K562 (cell line): ENCODE measurements around the gene ZMYM2. TPM values are rescaled to one million over a fixed set of nuclear protein-coding genes. Genes with fewer than 3 reads are reported as not detected.

Experiments used
- CC2D1A ChIP-seq: fragments of 450-650 bp; IDR thresholded peaks from 2 replicates; pipeline ENCODE4 v1.6.1; 2017; ENCODE audit warnings: mild to moderate bottlenecking
- EP400 ChIP-seq: fragments of 450-650 bp; IDR thresholded peaks from 2 replicates; pipeline ENCODE4 v1.6.1; 2017; ENCODE audit warnings: antibody characterized with exemption, mild to moderate bottlenecking, moderate library complexity
- FOXP4 ChIP-seq: sonication (generic); formaldehyde crosslinking; IDR thresholded peaks from 2 replicates; pipeline ENCODE4 v1.8.0; 2022; ENCODE audit warnings: mild to moderate bottlenecking, missing genetic modification reagents, borderline replicate concordance
- GATA2 ChIP-seq: sonication (generic); formaldehyde crosslinking; IDR thresholded peaks from 2 replicates; pipeline ENCODE4 v1.4.0; 2020; ENCODE audit warnings: mild to moderate bottlenecking, missing genetic modification reagents
- HDAC3 ChIP-seq: fragments of 450-650 bp; IDR thresholded peaks from 2 replicates; pipeline ENCODE4 v1.6.1; 2018; ENCODE audit warnings: borderline replicate concordance, mild to moderate bottlenecking, moderate library complexity; ENCODE audit not compliant: partially characterized antibody
- LARP7 ChIP-seq: fragments of 450-650 bp; IDR thresholded peaks from 2 replicates; pipeline ENCODE4 v1.6.1; 2016
- RBM22 ChIP-seq: fragments of 200-400 bp; formaldehyde crosslinking; IDR thresholded peaks from 2 replicates; pipeline ENCODE4 v1.6.1; 2018; ENCODE audit warnings: low read length, low read depth; ENCODE audit not compliant: poor library complexity, severe bottlenecking
- SMARCB1 ChIP-seq: IDR thresholded peaks from 2 replicates; pipeline ENCODE4 v1.6.1; 2011; ENCODE audit warnings: improper control_type of control experiment, low read depth; ENCODE audit not compliant: insufficient read length
- SMARCC2 ChIP-seq: fragments of 450-650 bp; IDR thresholded peaks from 2 replicates; pipeline ENCODE4 v1.6.1; 2017; ENCODE audit warnings: antibody characterized with exemption, moderate library complexity, mild to moderate bottlenecking, low read depth
- SP2 ChIP-seq: IDR thresholded peaks from 2 replicates; pipeline ENCODE4 v1.6.1; 2011; ENCODE audit warnings: mild to moderate bottlenecking, low read depth, low read length, moderate library complexity; ENCODE audit not compliant: poor library complexity, severe bottlenecking; ENCODE audit errors: extremely low read depth
- UBTF ChIP-seq, 2 experiments: IDR thresholded peaks; 2 replicates each; pipeline ENCODE4 v1.6.1; 2012; ENCODE audit warnings: improper control_type of control experiment in 2 of 2, low read depth in 2 of 2, low read length in 2 of 2, borderline replicate concordance in 1 of 2
- ZNF699 ChIP-seq: fragments of 250-450 bp; sonication (Bioruptor Pico); IDR thresholded peaks from 2 replicates; pipeline ENCODE4 v1.8.0; 2021; ENCODE audit warnings: mild to moderate bottlenecking, moderate library complexity; ENCODE audit not compliant: insufficient replicate concordance
- polyA plus RNA-seq, 8 experiments: library from polyadenylated mRNA; depleted of rRNA in 4 of 8; stranded (reverse) in 5 of 8; unstranded in 3 of 8; fragments of >200 nt; fragmentation: Nextera tagmentation in 2 of 8; fragmentation: Illumina TruSeq in 1 of 8; extraction: Ambion mirVana in 2 of 8; extraction: Trizol in 1 of 8; gene quantifications; 2 replicates each; pipeline versions ENCODE4 v1.2.1 to v1.2.3, GENCODE V29; 2011 to 2014; ENCODE audit warnings: inconsistent platforms in 1 of 8, missing spikeins in 1 of 8
- total RNA-seq, 7 experiments: library from RNA; depleted of rRNA in 6 of 7; stranded (reverse); fragments of >200 nt in 6 of 7; fragmentation: Illumina TruSeq in 2 of 7; extraction: Trizol in 2 of 7; gene quantifications; 2 replicates each; pipeline versions ENCODE4 v1.2.1 to v1.2.3, GENCODE V29; 2011 to 2021; ENCODE audit warnings: low replicate concordance in 1 of 7
- TF ChIP-seq, protein P1 (sequence below): fragments of 250-450 bp; sonication (Bioruptor Pico); IDR thresholded peaks from 2 replicates; pipeline ENCODE4 v1.5.0; 2022; ENCODE audit warnings: mild to moderate bottlenecking
- TF ChIP-seq, protein P2 (sequence below): fragments of 250-450 bp; sonication (Bioruptor Pico); IDR thresholded peaks from 2 replicates; pipeline ENCODE4 v1.5.0; 2021; ENCODE audit warnings: mild to moderate bottlenecking, borderline replicate concordance
- TF ChIP-seq, protein P3 (sequence below): fragments of 200-800 bp; sonication (Bioruptor generic); IDR thresholded peaks from 2 replicates; pipeline ENCODE4 v1.6.1; 2017; ENCODE audit warnings: missing genetic modification characterization, missing compliant biosample characterization

The ZMYM2 gene
- total and polyA plus RNA-seq, 9 of the 15 experiments (the other 6 are each of a cell fraction or from before 2014, with no cell fraction given): 5.0 to 48.8 (median 26.8) TPM

- no peak for TF ChIP-seq FOXP4 (CRISPR knock-in tag)
- TF ChIP-seq SMARCB1: no peak
- TF ChIP-seq SMARCC2: no peak
- no peak for TF ChIP-seq GATA2 (CRISPR knock-in tag)
- TF ChIP-seq, protein P1, sequence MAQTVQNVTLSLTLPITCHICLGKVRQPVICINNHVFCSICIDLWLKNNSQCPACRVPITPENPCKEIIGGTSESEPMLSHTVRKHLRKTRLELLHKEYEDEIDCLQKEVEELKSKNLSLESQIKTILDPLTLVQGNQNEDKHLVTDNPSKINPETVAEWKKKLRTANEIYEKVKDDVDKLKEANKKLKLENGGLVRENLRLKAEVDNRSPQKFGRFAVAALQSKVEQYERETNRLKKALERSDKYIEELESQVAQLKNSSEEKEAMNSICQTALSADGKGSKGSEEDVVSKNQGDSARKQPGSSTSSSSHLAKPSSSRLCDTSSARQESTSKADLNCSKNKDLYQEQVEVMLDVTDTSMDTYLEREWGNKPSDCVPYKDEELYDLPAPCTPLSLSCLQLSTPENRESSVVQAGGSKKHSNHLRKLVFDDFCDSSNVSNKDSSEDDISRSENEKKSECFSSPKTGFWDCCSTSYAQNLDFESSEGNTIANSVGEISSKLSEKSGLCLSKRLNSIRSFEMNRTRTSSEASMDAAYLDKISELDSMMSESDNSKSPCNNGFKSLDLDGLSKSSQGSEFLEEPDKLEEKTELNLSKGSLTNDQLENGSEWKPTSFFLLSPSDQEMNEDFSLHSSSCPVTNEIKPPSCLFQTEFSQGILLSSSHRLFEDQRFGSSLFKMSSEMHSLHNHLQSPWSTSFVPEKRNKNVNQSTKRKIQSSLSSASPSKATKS (CRISPR knock-in tag): no peak
- TF ChIP-seq, protein P2, sequence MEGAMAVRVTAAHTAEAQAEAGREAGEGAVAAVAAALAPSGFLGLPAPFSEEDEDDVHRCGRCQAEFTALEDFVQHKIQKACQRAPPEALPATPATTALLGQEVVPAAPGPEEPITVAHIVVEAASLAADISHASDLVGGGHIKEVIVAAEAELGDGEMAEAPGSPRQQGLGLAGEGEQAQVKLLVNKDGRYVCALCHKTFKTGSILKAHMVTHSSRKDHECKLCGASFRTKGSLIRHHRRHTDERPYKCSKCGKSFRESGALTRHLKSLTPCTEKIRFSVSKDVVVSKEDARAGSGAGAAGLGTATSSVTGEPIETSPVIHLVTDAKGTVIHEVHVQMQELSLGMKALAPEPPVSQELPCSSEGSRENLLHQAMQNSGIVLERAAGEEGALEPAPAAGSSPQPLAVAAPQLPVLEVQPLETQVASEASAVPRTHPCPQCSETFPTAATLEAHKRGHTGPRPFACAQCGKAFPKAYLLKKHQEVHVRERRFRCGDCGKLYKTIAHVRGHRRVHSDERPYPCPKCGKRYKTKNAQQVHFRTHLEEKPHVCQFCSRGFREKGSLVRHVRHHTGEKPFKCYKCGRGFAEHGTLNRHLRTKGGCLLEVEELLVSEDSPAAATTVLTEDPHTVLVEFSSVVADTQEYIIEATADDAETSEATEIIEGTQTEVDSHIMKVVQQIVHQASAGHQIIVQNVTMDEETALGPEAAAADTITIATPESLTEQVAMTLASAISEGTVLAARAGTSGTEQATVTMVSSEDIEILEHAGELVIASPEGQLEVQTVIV (CRISPR knock-in tag): no peak
- no peak for TF ChIP-seq ZNF699
- TF ChIP-seq SP2: no peak
- TF ChIP-seq, protein P3, sequence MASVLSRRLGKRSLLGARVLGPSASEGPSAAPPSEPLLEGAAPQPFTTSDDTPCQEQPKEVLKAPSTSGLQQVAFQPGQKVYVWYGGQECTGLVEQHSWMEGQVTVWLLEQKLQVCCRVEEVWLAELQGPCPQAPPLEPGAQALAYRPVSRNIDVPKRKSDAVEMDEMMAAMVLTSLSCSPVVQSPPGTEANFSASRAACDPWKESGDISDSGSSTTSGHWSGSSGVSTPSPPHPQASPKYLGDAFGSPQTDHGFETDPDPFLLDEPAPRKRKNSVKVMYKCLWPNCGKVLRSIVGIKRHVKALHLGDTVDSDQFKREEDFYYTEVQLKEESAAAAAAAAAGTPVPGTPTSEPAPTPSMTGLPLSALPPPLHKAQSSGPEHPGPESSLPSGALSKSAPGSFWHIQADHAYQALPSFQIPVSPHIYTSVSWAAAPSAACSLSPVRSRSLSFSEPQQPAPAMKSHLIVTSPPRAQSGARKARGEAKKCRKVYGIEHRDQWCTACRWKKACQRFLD: peak; percentile 85
- TF ChIP-seq HDAC3: no peak
- no peak for TF ChIP-seq EP400
- no peak for TF ChIP-seq UBTF (IDR thresholded peaks at IDR 0.05; ENCODE audit: borderline replicate concordance in 1 of 2, low read depth in 2 of 2, low read length in 2 of 2)
- no peak for TF ChIP-seq RBM22
- TF ChIP-seq CC2D1A: no peak
- TF ChIP-seq LARP7: no peak
Observed at GRCh38 chr13:20119960-20120359, 161.4 kb downstream of the ZMYM2 start (continued).
